CD8-positive, alpha-beta memory T cell (primary cell): ENCODE results near the gene NSUN4. TPM values are rescaled to one million over a fixed set of nuclear protein-coding genes. Genes with fewer than 3 reads are reported as not detected.

Experiments used
- polyA plus RNA-seq: library from polyadenylated mRNA; unstranded; fragments of 300-500 nt; fragmentation: Illumina TruSeq; gene quantifications from one replicate; pipeline ENCODE4 v1.2.3, GENCODE V29; 2021
- total RNA-seq, 2 experiments: library from RNA; stranded (reverse); gene quantifications; one replicate each; pipeline ENCODE4 v1.2.3, GENCODE V29; 2021

NSUN4 gene
- total and polyA plus RNA-seq, 3 experiments from 2014 or later, result 14.5 to 32.4 (median 29.5) TPM

Other genes with a start within 250 kb of the NSUN4 start
- gene PIK3R3, start 208.2 kb upstream of the NSUN4 start, total RNA-seq, result 1 to 10 TPM; 4.3 to 4.7 TPM
- gene PIK3R3, start 208.2 kb upstream of the NSUN4 start, polyA plus RNA-seq, result 3.3 TPM
- gene TSPAN1, start 165.7 kb upstream of the NSUN4 start, total RNA-seq, result not detected
- not detected for gene TSPAN1, start 165.7 kb upstream of the NSUN4 start, polyA plus RNA-seq
- not detected for gene P3R3URF, start 164.3 kb upstream of the NSUN4 start, total RNA-seq
- gene P3R3URF, start 164.3 kb upstream of the NSUN4 start, polyA plus RNA-seq, result not detected
- 10 to 100 TPM; 56.4 to 61.4 TPM for gene POMGNT1, start 142.4 kb upstream of the NSUN4 start, total RNA-seq
- gene POMGNT1, start 142.4 kb upstream of the NSUN4 start, polyA plus RNA-seq, result 34.2 TPM
- not detected for gene LURAP1, start 137.5 kb upstream of the NSUN4 start, total RNA-seq
- gene LURAP1, start 137.5 kb upstream of the NSUN4 start, polyA plus RNA-seq, result 0.13 TPM
- gene RAD54L, start 93.0 kb upstream of the NSUN4 start, total RNA-seq, result 10 to 100 TPM; 50.7 to 53.7 TPM
- gene RAD54L, start 93.0 kb upstream of the NSUN4 start, polyA plus RNA-seq, result 0.39 TPM
- 10 to 100 TPM; 40.3 to 41.3 TPM for gene LRRC41, start 37.2 kb upstream of the NSUN4 start, total RNA-seq
- gene LRRC41, start 37.2 kb upstream of the NSUN4 start, polyA plus RNA-seq, result 49.9 TPM
- 100 to 1,000 TPM; 371 to 394 TPM for gene UQCRH, start 37.1 kb upstream of the NSUN4 start, total RNA-seq
- gene UQCRH, start 37.1 kb upstream of the NSUN4 start, polyA plus RNA-seq, result 278 TPM
- gene FAAH, start 53.5 kb downstream of the NSUN4 start, total RNA-seq, result 1 to 10 TPM; 4.5 to 5.1 TPM
- gene FAAH, start 53.5 kb downstream of the NSUN4 start, polyA plus RNA-seq, result 1.3 TPM
- not detected for gene DMBX1, start 149.0 kb downstream of the NSUN4 start, total RNA-seq
- gene DMBX1, start 149.0 kb downstream of the NSUN4 start, polyA plus RNA-seq, result not detected
- not detected for gene KNCN, start 210.8 kb downstream of the NSUN4 start, total RNA-seq
- gene KNCN, start 210.8 kb downstream of the NSUN4 start, polyA plus RNA-seq, result not detected